Esophagus squamous epithelium (tissue), 4 donors: ENCODE results near the gene BCAM.
A peak's percentile ranks its signal among the peaks of the same experiment; 100 is the strongest.

Experiments
- POLR2A ChIP-seq, 4 donors: fragments of 450-650 bp; IDR thresholded peaks; one replicate each; pipeline ENCODE4 v1.6.1; 2017; ENCODE audit warnings: antibody characterized with exemption in 4 of 4, mild to moderate bottlenecking in 4 of 4, moderate library complexity in 3 of 4
- TF ChIP-seq, protein P1 (sequence below), 6 experiments: fragments of 450-650 bp in 4 of 6; fragments of 200-600 bp in 2 of 6; sonication (generic) in 2 of 6; IDR thresholded peaks; one replicate each; pipeline ENCODE4 v1.5.1; 2016 to 2019; ENCODE audit warnings: antibody characterized with exemption in 6 of 6, mild to moderate bottlenecking in 4 of 6, moderate library complexity in 4 of 6

DNA sequence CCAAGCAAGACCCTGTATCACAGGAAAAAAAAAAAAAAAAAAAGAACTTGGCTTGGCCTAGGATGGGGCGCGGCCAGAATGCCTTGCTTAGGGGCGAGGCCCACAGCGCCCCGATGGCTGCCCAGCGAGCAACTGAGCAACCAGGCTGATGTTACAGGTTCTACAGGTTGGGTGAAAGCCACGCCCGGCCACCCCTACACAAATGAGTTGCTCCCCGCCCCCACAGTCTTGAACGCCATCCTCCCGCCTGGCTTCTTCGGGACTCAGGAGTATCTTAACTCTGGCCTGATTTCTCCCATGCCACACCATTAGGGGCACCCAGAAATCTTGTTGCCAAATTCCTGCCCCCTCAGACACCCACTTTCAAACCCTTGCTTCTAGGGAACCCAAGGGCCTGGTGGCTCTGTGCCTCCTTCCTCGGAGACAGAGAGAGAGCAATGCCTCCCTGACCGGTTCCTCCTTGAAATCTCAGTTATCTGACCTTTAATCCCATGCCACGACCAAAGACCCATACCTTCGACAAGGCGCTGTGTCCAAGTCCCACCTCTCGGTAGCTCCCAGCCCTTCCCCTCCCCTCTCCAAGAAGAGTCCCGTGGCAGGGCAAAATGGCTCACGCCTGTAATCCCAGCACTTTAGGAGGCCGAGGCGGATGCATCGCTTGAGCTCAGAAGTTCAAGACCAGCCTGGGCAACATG, 32.4 kb upstream of the BCAM start:
- TF ChIP-seq, protein P1, sequence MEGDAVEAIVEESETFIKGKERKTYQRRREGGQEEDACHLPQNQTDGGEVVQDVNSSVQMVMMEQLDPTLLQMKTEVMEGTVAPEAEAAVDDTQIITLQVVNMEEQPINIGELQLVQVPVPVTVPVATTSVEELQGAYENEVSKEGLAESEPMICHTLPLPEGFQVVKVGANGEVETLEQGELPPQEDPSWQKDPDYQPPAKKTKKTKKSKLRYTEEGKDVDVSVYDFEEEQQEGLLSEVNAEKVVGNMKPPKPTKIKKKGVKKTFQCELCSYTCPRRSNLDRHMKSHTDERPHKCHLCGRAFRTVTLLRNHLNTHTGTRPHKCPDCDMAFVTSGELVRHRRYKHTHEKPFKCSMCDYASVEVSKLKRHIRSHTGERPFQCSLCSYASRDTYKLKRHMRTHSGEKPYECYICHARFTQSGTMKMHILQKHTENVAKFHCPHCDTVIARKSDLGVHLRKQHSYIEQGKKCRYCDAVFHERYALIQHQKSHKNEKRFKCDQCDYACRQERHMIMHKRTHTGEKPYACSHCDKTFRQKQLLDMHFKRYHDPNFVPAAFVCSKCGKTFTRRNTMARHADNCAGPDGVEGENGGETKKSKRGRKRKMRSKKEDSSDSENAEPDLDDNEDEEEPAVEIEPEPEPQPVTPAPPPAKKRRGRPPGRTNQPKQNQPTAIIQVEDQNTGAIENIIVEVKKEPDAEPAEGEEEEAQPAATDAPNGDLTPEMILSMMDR (IDR thresholded peaks at IDR 0.05), result no peak
- TF ChIP-seq POLR2A (IDR thresholded peaks at IDR 0.05), result peak in 1 of 4 donors; percentile 24
